ENCODE measurements around the gene KIFC1. TPM values are rescaled to one million over a fixed set of nuclear protein-coding genes. Genes with fewer than 3 reads are reported as not detected.

KIFC1 gene
- total and polyA plus RNA-seq, 2 of the 4 experiments (the other 2 are of a cell fraction), result 33.9 to 40.6 TPM

DNA sequence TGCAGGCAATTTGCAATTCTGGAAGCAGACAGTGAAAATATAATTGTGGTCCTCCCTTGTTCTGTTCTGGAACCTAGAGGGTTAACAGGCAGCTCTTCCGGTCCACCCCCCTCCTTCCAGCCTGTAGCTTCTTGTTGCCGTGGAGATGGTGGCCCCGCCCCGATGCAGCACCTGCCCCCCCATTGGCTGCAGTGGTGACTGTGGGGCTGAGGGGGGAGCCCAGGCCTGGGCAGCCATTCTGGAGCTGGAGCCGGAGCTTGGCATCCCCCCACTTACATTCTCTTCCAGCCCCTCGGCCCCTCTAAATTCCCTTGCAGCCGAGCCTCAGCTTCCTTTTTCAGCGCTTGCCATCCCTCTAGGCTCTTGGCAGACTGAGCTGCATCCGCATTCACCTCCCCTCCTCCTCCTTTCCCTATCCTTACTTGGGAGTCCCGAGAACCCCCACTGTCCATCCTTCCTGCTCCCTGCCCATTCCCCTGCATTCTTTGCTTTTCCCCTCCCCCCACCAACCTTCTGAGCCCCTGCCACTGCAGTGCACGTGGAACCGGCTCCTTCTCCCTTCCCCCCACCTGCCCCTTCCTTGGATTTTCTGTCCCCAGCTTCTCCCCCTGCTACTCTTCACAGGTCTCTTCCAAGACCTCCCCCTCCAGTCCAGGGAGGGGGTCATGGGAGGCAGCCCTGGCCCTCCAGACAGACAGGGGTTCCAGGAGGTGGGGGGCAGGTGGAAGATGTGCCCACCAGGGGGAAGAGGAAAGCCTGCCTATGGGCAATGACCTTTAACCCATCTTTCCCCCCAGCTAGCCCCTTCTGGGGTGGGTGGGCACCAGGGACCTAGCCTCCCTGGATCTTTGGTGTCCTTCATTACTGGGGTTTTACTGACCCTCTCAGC is 39.6 kb downstream of the KIFC1 start:
- Histone ChIP-seq H4K5ac (ENCODE audit: low read depth, low read length) (no peak overlapping the region), H3K14ac (replicated peaks; ENCODE audit: low read depth, low read length) (peak overlapping the region; percentile 29; the same call in 1 of the 2 replicates), H2AK5ac (ENCODE audit: low read depth, low read length) (peak overlapping the region; percentile 16; the same call in 1 of the 2 replicates), H3K9ac (ENCODE audit: low read depth, low read length) (no peak overlapping the region), H3K27ac (ENCODE audit: insufficient read depth, low read length) (no peak overlapping the region), H3K36me3 (ENCODE audit: control insufficient read depth, insufficient read depth, low read length) (peaks cover 17% of the 10 kb centered on the region), H3K4me1 (ENCODE audit: control insufficient read depth, insufficient read depth, low read length) (peaks cover 32% of the 10 kb centered on the region), H2AK9ac (replicated peaks; ENCODE audit: low read depth, low read length, poor library complexity) (peak overlapping the region; percentile 77), H3K18ac (ENCODE audit: low read depth, low read length) (no peak overlapping the region), H4K91ac (ENCODE audit: insufficient read depth, low read depth, low read length) (no peak overlapping the region), H4K8ac (ENCODE audit: low read depth in 2 of 2, low read length in 2 of 2) (no peak overlapping the region; a peak in 1 of 4 replicates), H2BK20ac (ENCODE audit: low read depth, low read length) (no peak overlapping the region), H2BK5ac (ENCODE audit: low read depth, low read length, poor library complexity, severe bottlenecking) (no peak overlapping the region), H3K9me3 (ENCODE audit: control insufficient read depth, insufficient read depth, low read length) (no peaks in the 10 kb centered on the region), H2AFZ (replicated peaks; ENCODE audit: low read length, poor library complexity) (peak overlapping the region; percentile 68), H3K9me1 (ENCODE audit: insufficient read depth, low read length) (peaks cover 29% of the 10 kb centered on the region), H3K4me2 (ENCODE audit: low read depth, low read length) (peak overlapping the region; percentile 55; the same call in 1 of the 2 replicates), H2BK15ac (ENCODE audit: low read depth, low read length) (no peak overlapping the region), H3K27me3 (ENCODE audit: control insufficient read depth, insufficient read depth, low read length) (no peaks in the 10 kb centered on the region), H3K23ac (ENCODE audit: low read depth, low read length) (no peak overlapping the region), H3K4me3 (ENCODE audit: insufficient read depth, low read depth, low read length) (no peak overlapping the region), H2BK120ac (ENCODE audit: low read depth, low read length) (no peak overlapping the region), H3K56ac (ENCODE audit: extremely low read depth, insufficient read depth, low read length) (no peak overlapping the region), H3K79me1 (ENCODE audit: low read depth in 1 of 2, low read length in 2 of 2) (peaks cover 24 to 84% of the 10 kb centered on the region in 2 experiments), H4K20me1 (ENCODE audit: insufficient read depth, low read length) (peaks cover 41% of the 10 kb centered on the region), H3K4ac (ENCODE audit: low read depth, low read length) (peak overlapping the region; percentile 20; the same call in 1 of the 2 replicates)
- no TSS peak for BruUV-seq (replicated peaks)
- ATAC-seq (ENCODE audit: low read depth) (peak; percentile 61), DNase-seq (peak; percentile 65)
- intact Hi-C loops (cut with micrococcal nuclease) (no loop called here), dilution Hi-C loops (cut with HindIII; ENCODE audit: low sequenced_read_pairs, unreplicated experiment) (no loop called here), in situ Hi-C loops (cut with MboI; ENCODE audit: low sequenced_read_pairs) (no loop called here)
- CTCF ChIA-PET, result no interaction called here
- 24% methylated on average over 4 of the region's 12 CpGs; no CpG with 5 or more reads in 1 of the 2 experiments for WGBS, 2 experiments (ENCODE audit: extremely low coverage in 2 of 2, insufficient read length in 1 of 2)
- TF ChIP-seq RCOR1 (IDR thresholded peaks at IDR 0.05; ENCODE audit: insufficient replicate concordance, low read length) (no peak), NFE2L2 (IDR thresholded peaks at IDR 0.05; ENCODE audit: low read depth, low read length) (no peak), RAD21 (IDR thresholded peaks at IDR 0.05; ENCODE audit: low read length) (no peak), CTCF (conservative IDR thresholded peaks at IDR 0.05; ENCODE audit: low read depth, low read length) (no peak), FOS (IDR thresholded peaks at IDR 0.05; ENCODE audit: low read depth, low read length) (no peak), MAZ (IDR thresholded peaks at IDR 0.05; ENCODE audit: borderline replicate concordance, low read depth, low read length) (peak; percentile 64; the same call in 1 of the 2 replicates), CHD1 (IDR thresholded peaks at IDR 0.05; ENCODE audit: low read depth, low read length) (no peak), MXI1 (IDR thresholded peaks at IDR 0.05; ENCODE audit: borderline replicate concordance, low read depth, low read length) (no peak), ELK1 (IDR thresholded peaks at IDR 0.05; ENCODE audit: borderline replicate concordance, low read depth, low read length) (no peak), BHLHE40 (IDR thresholded peaks at IDR 0.05; ENCODE audit: low read depth, low read length) (no peak), CEBPB (IDR thresholded peaks at IDR 0.05; ENCODE audit: low read depth, low read length) (no peak)
- TF ChIP-seq, protein P1, sequence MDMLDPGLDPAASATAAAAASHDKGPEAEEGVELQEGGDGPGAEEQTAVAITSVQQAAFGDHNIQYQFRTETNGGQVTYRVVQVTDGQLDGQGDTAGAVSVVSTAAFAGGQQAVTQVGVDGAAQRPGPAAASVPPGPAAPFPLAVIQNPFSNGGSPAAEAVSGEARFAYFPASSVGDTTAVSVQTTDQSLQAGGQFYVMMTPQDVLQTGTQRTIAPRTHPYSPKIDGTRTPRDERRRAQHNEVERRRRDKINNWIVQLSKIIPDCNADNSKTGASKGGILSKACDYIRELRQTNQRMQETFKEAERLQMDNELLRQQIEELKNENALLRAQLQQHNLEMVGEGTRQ (IDR thresholded peaks at IDR 0.05; ENCODE audit: low read depth, low read length), result peak; percentile 14; the same call in 1 of the 2 replicates
- POLR2A ChIA-PET (ENCODE audit: unreplicated experiment), result no interaction called here
